SK-N-SH (cell line): ENCODE results near the gene AKR1A1. TPM values are rescaled to one million over a fixed set of nuclear protein-coding genes. Genes with fewer than 3 reads are reported as not detected.
A peak's percentile ranks its signal among the peaks of the same experiment; 100 is the strongest.

Source experiments
- CTCF ChIA-PET: fragments of 300-600, 350-600 bp; formaldehyde crosslinking; extraction: SDS; loops from one replicate; lab custom pipeline; 2021; lab: Yijun Ruan, JAX
- POLR2A ChIA-PET: fragments of 350-600 bp; sonication (Branson Sonifier 250); formaldehyde crosslinking; extraction: SDS; loops from one replicate; lab custom pipeline; 2020; ENCODE audit warnings: antibody characterized with exemption, inconsistent platforms; lab: Yijun Ruan, JAX
- DNase-seq: peaks from one replicate; pipeline ENCODE4 v3.0.0; 2012
- H2AFZ ChIP-seq: fragments of 200-600 bp; sonication (generic); 2 replicates; pipeline ENCODE4 v1.8.1; 2016; ENCODE audit warnings: antibody characterized with exemption, mild to moderate bottlenecking, low read depth
- H3F3A ChIP-seq: fragments of 200-600 bp; sonication (generic); replicated peaks from 2 replicates; pipeline ENCODE3; 2016; ENCODE audit warnings: antibody characterized with exemption, mild to moderate bottlenecking; ENCODE audit not compliant: insufficient read depth
- H3K27ac ChIP-seq, 2 experiments: fragments of 200-500 bp in 1 of 2; fragments of 200-600 bp in 1 of 2; sonication (Bioruptor generic) in 1 of 2; sonication (generic), shearing (Covaris generic) in 1 of 2; 2 replicates each; pipeline versions ENCODE4 v1.5.1 to v1.6.1; 2014 to 2016; ENCODE audit warnings: low read depth in 2 of 2, inconsistent platforms in 1 of 2, low read length in 1 of 2, mild to moderate bottlenecking in 1 of 2, mixed read lengths in 1 of 2
- H3K27me3 ChIP-seq: fragments of 200-600 bp; sonication (generic), shearing (Covaris generic); 2 replicates; pipeline ENCODE4 v1.6.1; 2016; ENCODE audit warnings: mixed run types; ENCODE audit not compliant: insufficient read depth
- H3K36me3 ChIP-seq, 2 experiments: fragments of 200-500 bp in 1 of 2; fragments of 200-600 bp in 1 of 2; sonication (Bioruptor generic) in 1 of 2; sonication (generic) in 1 of 2; replicated peaks in 1 of 2; 2 replicates each; pipeline versions ENCODE3 to v1.5.1; 2014 to 2016; ENCODE audit warnings: low read length in 1 of 2, mild to moderate bottlenecking in 1 of 2; ENCODE audit not compliant: insufficient read depth in 2 of 2, control insufficient read depth in 1 of 2
- H3K4me1 ChIP-seq, 2 experiments: fragments of 200-500 bp in 1 of 2; fragments of 200-600 bp in 1 of 2; sonication (Bioruptor generic) in 1 of 2; sonication (generic), shearing (Covaris generic) in 1 of 2; 2 replicates each; pipeline versions ENCODE4 v1.5.1 to v1.6.1; 2014 to 2016; ENCODE audit warnings: low read depth in 1 of 2, low read length in 1 of 2, mixed run types in 1 of 2; ENCODE audit not compliant: insufficient read depth in 2 of 2, control insufficient read depth in 1 of 2
- H3K4me2 ChIP-seq: fragments of 200-600 bp; sonication (generic), shearing (Covaris generic); 2 replicates; pipeline ENCODE4 v1.6.1; 2017; ENCODE audit warnings: mixed run types
- H3K4me3 ChIP-seq, 2 experiments: fragments of 200-500 bp in 1 of 2; fragments of 200-600 bp in 1 of 2; sonication (Bioruptor generic) in 1 of 2; sonication (generic), shearing (Covaris generic) in 1 of 2; 2 replicates each; pipeline versions ENCODE4 v1.5.1 to v1.8.1; 2014 to 2016; ENCODE audit warnings: low read depth in 2 of 2, inconsistent platforms in 1 of 2, low read length in 1 of 2, mild to moderate bottlenecking in 1 of 2, mixed read lengths in 1 of 2, moderate library complexity in 1 of 2
- H3K79me2 ChIP-seq: fragments of 200-600 bp; sonication (generic); 2 replicates; pipeline ENCODE4 v1.8.1; 2017; ENCODE audit warnings: mild to moderate bottlenecking; ENCODE audit not compliant: insufficient read depth
- H3K9ac ChIP-seq: fragments of 200-600 bp; sonication (generic); 2 replicates; pipeline ENCODE4 v1.6.1; 2017; ENCODE audit warnings: mixed run types
- H3K9me2 ChIP-seq: fragments of 200-600 bp; sonication (generic); 2 replicates; pipeline ENCODE4 v1.6.1; 2017; ENCODE audit warnings: mixed run types
- H3K9me3 ChIP-seq: fragments of 200-600 bp; sonication (generic); 2 replicates; pipeline ENCODE4 v1.6.1; 2017; ENCODE audit warnings: mixed run types, mild to moderate bottlenecking, moderate library complexity
- H4K20me1 ChIP-seq: fragments of 200-600 bp; sonication (generic); 2 replicates; pipeline ENCODE4 v1.6.1; 2017; ENCODE audit warnings: mild to moderate bottlenecking, mixed run types; ENCODE audit not compliant: insufficient read depth
- ELF1 ChIP-seq: IDR thresholded peaks from 2 replicates; pipeline ENCODE4 v1.4.0; 2012
- GATA2 ChIP-seq: sonication (generic); formaldehyde crosslinking; IDR thresholded peaks from 2 replicates; pipeline ENCODE4 v1.5.0; 2020; ENCODE audit warnings: mild to moderate bottlenecking, missing genetic modification reagents
- JUND ChIP-seq: IDR thresholded peaks from 2 replicates; pipeline ENCODE4 v1.4.0; 2012
- MXI1 ChIP-seq: IDR thresholded peaks from 2 replicates; pipeline ENCODE4 v1.6.1; 2012; ENCODE audit warnings: mild to moderate bottlenecking, low read depth, low read length, improper control_type of control experiment
- POLR2AphosphoS5 ChIP-seq: IDR thresholded peaks from 2 replicates; pipeline ENCODE4 v1.6.1; 2012; ENCODE audit warnings: low read depth, low read length
- SIN3A ChIP-seq: IDR thresholded peaks from 2 replicates; pipeline ENCODE4 v1.6.1; 2012; ENCODE audit warnings: low read depth, mild to moderate bottlenecking, low read length, moderate library complexity, borderline replicate concordance
- SMC3 ChIP-seq: IDR thresholded peaks from 2 replicates; pipeline ENCODE4 v1.6.1; 2012; ENCODE audit warnings: low read depth, low read length, improper control_type of control experiment
- TAF1 ChIP-seq: IDR thresholded peaks from 2 replicates; pipeline ENCODE4 v1.6.1; 2012; ENCODE audit warnings: low read depth, mild to moderate bottlenecking, low read length, moderate library complexity, borderline replicate concordance
- YY1 ChIP-seq: IDR thresholded peaks from 2 replicates; pipeline ENCODE4 v1.4.0; 2012; ENCODE audit warnings: low read depth, mild to moderate bottlenecking
- WGBS: methylation state at CpG from one replicate; pipeline ENCODE4 v1.1.6; 2017; ENCODE audit warnings: low lambda C conversion rate; 5-methylcytosine and 5-hydroxymethylcytosine counted together
- polyA plus RNA-seq, 3 experiments: library from polyadenylated mRNA; depleted of rRNA; stranded (reverse); fragments of >200 nt; gene quantifications; 2 replicates each; pipeline ENCODE4 v1.2.3, GENCODE V29; 2012

AKR1A1 gene
- polyA plus RNA-seq, 1 of the 3 experiments (the other 2 are of a cell fraction) = 156 TPM

- TF ChIP-seq SMC3 = no peak
- peak; percentile 68; the same call in 1 of the 2 replicates for TF ChIP-seq TAF1
- TF ChIP-seq POLR2AphosphoS5 = peak; percentile 46; the same call in 1 of the 2 replicates
- 0 out of 2 replicates have a peak, but pooled peaks have one; percentile 25 for TF ChIP-seq SIN3A
- peak; percentile 88 for TF ChIP-seq YY1
- TF ChIP-seq ELF1 = no peak
- TF ChIP-seq, all 33 proteins: peak for 9
These were observed 33.9 kb downstream of the AKR1A1 start (continued) for GRCh38 chr1:45584351-45585109.

- Histone ChIP-seq H3K4me1 (peaks cover 5 to 9% of the 10 kb centered on the region in 2 experiments; a peak in 3 of 4 replicates), H3K4me2 (peak overlapping the region; percentile 96), H3K27me3 (no peaks in the 10 kb centered on the region), H4K20me1 (peaks cover 53% of the 10 kb centered on the region), H3K9me2 (no peaks in the 10 kb centered on the region), H2AFZ (no peak overlapping the region), H3K9ac (peak overlapping the region; percentile 96), H3F3A (peaks cover 8% of the 10 kb centered on the region), H3K27ac (peak overlapping the region; percentile 66 to 90), H3K79me2 (peaks cover 59% of the 10 kb centered on the region), H3K4me3 (peak overlapping the region; percentile 76 to 97), H3K36me3 (no peaks in the 10 kb centered on the region), H3K9me3 (no peaks in the 10 kb centered on the region)
- TF ChIP-seq MXI1 = peak; percentile 51; the same call in 1 of the 2 replicates
- no peak for TF ChIP-seq JUND
- no peak for DNase-seq
- ChIA-PET CTCF (interaction anchor here (0.8 kb wide), 1 partner anchor 14 kb away, joined by 3 read pairs; no protein-coding TSS in a partner anchor), POLR2A (interaction anchor here (1.3 to 4.7 kb wide), 4 partner anchors 34 to 245 kb away, joined by 4 to 32 read pairs (median 14); partner anchors contain the start of genes AKR1A1, GPBP1L1, PRDX1 and TOE1)
- 13% methylated on average over 5 of the region's 5 CpGs for WGBS
These were observed 34.4 kb downstream of the AKR1A1 start for GRCh38 chr1:45585110-45585426.

- H3K27me3 ChIP-seq = no peaks in the 10 kb centered on the region
- H3K4me2 ChIP-seq = peak overlapping the region; percentile 96
- H2AFZ ChIP-seq = no peak overlapping the region
- no peak for TF ChIP-seq GATA2
- TF ChIP-seq, all 33 proteins: peak for 0
- DNase-seq = no peak
- no peaks in the 10 kb centered on the region for H3K36me3 ChIP-seq
- POLR2A ChIA-PET = interaction anchor here (0.6 to 4.7 kb wide), 3 partner anchors 64 to 260 kb away, joined by 3 to 32 read pairs (median 20); partner anchors contain the start of genes GPBP1L1 and PRDX1
- peak overlapping the region; percentile 66 to 90 for H3K27ac ChIP-seq
- H3F3A ChIP-seq = peaks cover 10% of the 10 kb centered on the region
- peak overlapping the region; percentile 76 to 97 for H3K4me3 ChIP-seq
- WGBS = 26% methylated on average over 7 of the region's 7 CpGs
- peaks cover 5 to 9% of the 10 kb centered on the region in 2 experiments; a peak in 3 of 4 replicates for H3K4me1 ChIP-seq
- peak overlapping the region; percentile 96 for H3K9ac ChIP-seq
- H3K9me3 ChIP-seq = no peaks in the 10 kb centered on the region
- no peaks in the 10 kb centered on the region for H3K9me2 ChIP-seq
- H4K20me1 ChIP-seq = peaks cover 55% of the 10 kb centered on the region
- H3K79me2 ChIP-seq = peaks cover 64% of the 10 kb centered on the region
- CTCF ChIA-PET = interaction anchor here (0.8 kb wide), 1 partner anchor 15 kb away, joined by 3 read pairs; no protein-coding TSS in a partner anchor
These were observed 35.0 kb downstream of the AKR1A1 start for GRCh38 chr1:45585496-45586075.
